ENCODE data around the gene TAX1BP3. TPM values are rescaled to one million over a fixed set of nuclear protein-coding genes. Genes with fewer than 3 reads are reported as not detected.

TAX1BP3 gene
- total RNA-seq, 1 experiment from 2014 or later = 360 TPM

- no peak for DNase-seq (ENCODE audit: low spot score)
These were observed 10.2 kb downstream of the TAX1BP3 start for GRCh38 chr17:3657874-3658783.

GRCh38 chr17:3657588-3657869, 10.8 kb downstream of the TAX1BP3 start:
- no peak for DNase-seq (ENCODE audit: low spot score)

- no peak for DNase-seq (ENCODE audit: low spot score)
These were observed 11.4 kb downstream of the TAX1BP3 start for GRCh38 chr17:3656755-3657587.

- DNase-seq (ENCODE audit: low spot score) = no peak
These were observed 12.0 kb downstream of the TAX1BP3 start for GRCh38 chr17:3656353-3656752.

- no peak for DNase-seq (ENCODE audit: low spot score)
These were observed 12.6 kb downstream of the TAX1BP3 start for GRCh38 chr17:3655766-3656165.

GRCh38 chr17:3647769-3648555, 20.4 kb downstream of the TAX1BP3 start:
- DNase-seq (ENCODE audit: low spot score) = peak; percentile 62

GRCh38 chr17:3647251-3647650, 21.1 kb downstream of the TAX1BP3 start:
- DNase-seq (ENCODE audit: low spot score) = no peak

- DNase-seq (ENCODE audit: low spot score) = no peak
These were observed 23.1 kb downstream of the TAX1BP3 start for GRCh38 chr17:3645310-3645709.

GRCh38 chr17:3643889-3644349, 24.5 kb downstream of the TAX1BP3 start:
- no peak for DNase-seq (ENCODE audit: low spot score)

GRCh38 chr17:3641717-3642486, 26.5 kb downstream of the TAX1BP3 start:
- no peak for DNase-seq (ENCODE audit: low spot score)

GRCh38 chr17:3641014-3641413, 27.4 kb downstream of the TAX1BP3 start:
- no peak for DNase-seq (ENCODE audit: low spot score)

- no peak for DNase-seq (ENCODE audit: low spot score)
These were observed 28.3 kb downstream of the TAX1BP3 start for GRCh38 chr17:3639981-3640596.

GRCh38 chr17:3636908-3637373, 31.4 kb downstream of the TAX1BP3 start:
- no peak for DNase-seq (ENCODE audit: low spot score)

- peak; percentile 94 for DNase-seq (ENCODE audit: low spot score)
These were observed 32.0 kb downstream of the TAX1BP3 start, which contains the start of the genes CTNS and SHPK for GRCh38 chr17:3636154-3636907. TSS of gene CTNS (plus strand) at chr17:3636760. CDS start at chr17:3640207, 3,447 bp downstream. TSS of gene SHPK (minus strand) at chr17:3636250. CDS start at chr17:3636219, 31 bp downstream.

- no peak for DNase-seq (ENCODE audit: low spot score)
These were observed 32.8 kb downstream of the TAX1BP3 start for GRCh38 chr17:3635474-3636153.

GRCh38 chr17:3632287-3632686, 36.1 kb downstream of the TAX1BP3 start:
- no peak for DNase-seq (ENCODE audit: low spot score)

GRCh38 chr17:3630781-3631180, 37.6 kb downstream of the TAX1BP3 start:
- DNase-seq (ENCODE audit: low spot score) = no peak

- no peak for DNase-seq (ENCODE audit: low spot score)
These were observed 40.6 kb downstream of the TAX1BP3 start for GRCh38 chr17:3627769-3628167.

Data from A172 (cell line).